Measurements from ENCODE around the gene MRNIP.

The MRNIP gene

DNA sequence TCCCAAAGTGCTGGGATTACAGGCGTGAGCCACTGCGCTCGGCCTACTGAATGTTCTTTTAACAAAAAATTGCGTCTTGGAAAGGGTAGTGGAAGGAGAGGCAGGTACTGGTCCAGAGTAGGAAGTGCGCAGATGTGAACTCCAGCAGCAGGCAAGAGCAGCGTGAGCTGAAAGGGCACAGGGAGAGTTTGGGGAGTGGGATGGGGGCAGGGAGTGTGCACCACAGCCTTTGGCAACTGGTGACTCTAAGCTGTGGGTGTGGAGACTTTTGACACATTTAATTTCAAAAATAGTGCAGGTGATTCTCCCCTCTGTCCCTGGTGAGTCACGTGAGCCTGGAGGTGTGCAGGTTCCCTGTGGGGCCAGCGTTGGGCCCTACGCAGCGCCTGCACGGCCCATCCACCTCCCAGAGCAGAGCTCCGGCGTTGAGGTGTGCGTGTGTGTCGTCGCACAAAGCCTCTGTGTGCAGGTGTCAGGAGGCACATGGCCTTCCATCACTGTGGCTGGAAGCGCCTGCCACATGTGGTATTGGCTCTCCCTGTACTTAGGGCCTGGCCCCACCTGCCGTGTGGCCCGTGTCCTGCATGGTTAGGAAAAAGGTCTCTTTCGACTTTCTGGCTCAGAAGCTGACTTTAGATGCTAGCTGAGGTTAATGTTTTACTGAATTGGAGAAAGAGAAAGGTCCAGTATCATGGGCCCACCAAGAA, 26.4 kb downstream of the MRNIP start:
- H3K27ac ChIP-seq: peak overlapping the region; percentile 46
- CTCF ChIA-PET: interaction anchor here (0.6 to 0.8 kb wide), 2 partner anchors 10 to 172 kb away, joined by 3 to 5 read pairs; no protein-coding TSS in a partner anchor
- POLR2A ChIA-PET (ENCODE audit: low non-redundant PET): no interaction called here
- TF ChIP-seq, protein P1, sequence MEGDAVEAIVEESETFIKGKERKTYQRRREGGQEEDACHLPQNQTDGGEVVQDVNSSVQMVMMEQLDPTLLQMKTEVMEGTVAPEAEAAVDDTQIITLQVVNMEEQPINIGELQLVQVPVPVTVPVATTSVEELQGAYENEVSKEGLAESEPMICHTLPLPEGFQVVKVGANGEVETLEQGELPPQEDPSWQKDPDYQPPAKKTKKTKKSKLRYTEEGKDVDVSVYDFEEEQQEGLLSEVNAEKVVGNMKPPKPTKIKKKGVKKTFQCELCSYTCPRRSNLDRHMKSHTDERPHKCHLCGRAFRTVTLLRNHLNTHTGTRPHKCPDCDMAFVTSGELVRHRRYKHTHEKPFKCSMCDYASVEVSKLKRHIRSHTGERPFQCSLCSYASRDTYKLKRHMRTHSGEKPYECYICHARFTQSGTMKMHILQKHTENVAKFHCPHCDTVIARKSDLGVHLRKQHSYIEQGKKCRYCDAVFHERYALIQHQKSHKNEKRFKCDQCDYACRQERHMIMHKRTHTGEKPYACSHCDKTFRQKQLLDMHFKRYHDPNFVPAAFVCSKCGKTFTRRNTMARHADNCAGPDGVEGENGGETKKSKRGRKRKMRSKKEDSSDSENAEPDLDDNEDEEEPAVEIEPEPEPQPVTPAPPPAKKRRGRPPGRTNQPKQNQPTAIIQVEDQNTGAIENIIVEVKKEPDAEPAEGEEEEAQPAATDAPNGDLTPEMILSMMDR (conservative IDR thresholded peaks at IDR 0.05; ENCODE audit: low read depth): no peak
- DNase-seq (ENCODE audit: low spot score): no peak

DNA sequence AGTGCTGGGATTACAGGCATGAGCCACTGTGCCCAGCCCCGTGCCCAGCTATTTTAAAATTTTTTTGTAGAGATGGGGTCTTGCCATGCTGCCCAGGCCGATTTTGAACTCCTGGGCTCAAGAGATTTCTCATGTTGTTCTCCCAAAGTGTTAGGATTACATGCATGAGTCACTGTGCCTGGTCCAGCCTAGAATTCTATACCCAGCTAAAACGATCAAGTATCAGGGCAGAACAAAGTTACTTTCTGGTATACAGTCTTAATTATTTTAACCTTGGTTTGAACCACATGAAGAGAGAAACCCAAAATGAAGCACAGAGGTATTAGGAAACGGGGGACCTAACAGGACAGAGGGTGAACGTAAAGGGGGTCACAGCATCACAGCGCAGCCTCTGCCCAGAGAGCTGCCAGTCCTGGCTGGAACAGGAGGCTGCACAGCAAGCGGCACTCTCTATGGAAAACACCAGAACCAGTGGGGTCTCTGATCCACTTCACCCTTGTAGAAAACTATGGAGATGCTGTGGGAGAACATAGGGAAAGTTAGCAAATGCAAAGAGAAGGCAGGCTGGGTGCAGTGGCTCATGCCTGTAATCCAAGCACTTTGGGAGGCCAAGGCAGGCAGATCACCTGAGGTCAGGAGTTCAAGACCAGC, 27.7 kb downstream of the MRNIP start:
- no peak for DNase-seq (ENCODE audit: low spot score)
- ChIA-PET POLR2A (ENCODE audit: low non-redundant PET) (interaction anchor here (0.6 kb wide), 1 partner anchor 9 kb away, joined by 3 read pairs; no protein-coding TSS in a partner anchor), CTCF (no interaction called here)
- TF ChIP-seq, protein P1 (conservative IDR thresholded peaks at IDR 0.05; ENCODE audit: low read depth): no peak
- peak overlapping the region; percentile 46 for H3K27ac ChIP-seq

DNA sequence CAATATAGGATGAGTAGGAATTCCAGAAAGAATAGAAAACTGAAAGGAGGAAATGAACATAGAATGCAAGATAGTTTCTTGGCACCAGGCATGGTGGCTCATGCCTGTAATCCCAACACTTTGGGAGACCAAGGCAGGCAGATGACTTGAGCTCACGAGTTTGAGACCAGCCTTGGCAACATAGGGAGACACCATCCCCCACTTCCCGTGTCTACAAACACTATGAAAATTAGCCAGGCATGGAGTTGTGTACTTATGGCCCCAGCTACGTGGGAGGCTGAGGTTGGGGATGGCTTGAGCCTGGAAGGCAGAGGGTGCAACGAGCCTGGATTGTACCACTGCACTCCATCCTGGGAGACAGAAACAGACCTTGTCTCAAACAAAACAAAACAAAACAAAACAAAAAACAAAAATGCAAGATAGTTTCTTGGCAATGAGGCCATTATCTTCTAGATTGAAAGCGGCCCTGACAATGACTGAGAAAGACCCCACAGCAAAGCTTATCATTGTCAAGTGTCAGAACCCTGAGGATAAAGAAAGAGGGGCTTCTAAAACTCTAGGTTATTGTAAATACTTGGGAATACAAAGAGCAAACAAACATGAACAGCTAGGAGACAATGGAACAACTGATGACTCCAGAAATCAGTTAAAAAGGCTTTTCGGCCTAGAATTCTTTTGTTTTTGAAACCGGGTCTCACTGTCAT, 28.7 kb downstream of the MRNIP start:
- peak overlapping the region; percentile 33; the same call in 1 of the 2 replicates for H3K27ac ChIP-seq
- DNase-seq (ENCODE audit: low spot score): no peak
- ChIA-PET POLR2A (ENCODE audit: low non-redundant PET) (no interaction called here), CTCF (interaction anchor here (0.6 kb wide), 1 partner anchor 99 kb away, joined by 5 read pairs; no protein-coding TSS in a partner anchor)
- TF ChIP-seq, protein P1 (conservative IDR thresholded peaks at IDR 0.05; ENCODE audit: low read depth): no peak

DNA sequence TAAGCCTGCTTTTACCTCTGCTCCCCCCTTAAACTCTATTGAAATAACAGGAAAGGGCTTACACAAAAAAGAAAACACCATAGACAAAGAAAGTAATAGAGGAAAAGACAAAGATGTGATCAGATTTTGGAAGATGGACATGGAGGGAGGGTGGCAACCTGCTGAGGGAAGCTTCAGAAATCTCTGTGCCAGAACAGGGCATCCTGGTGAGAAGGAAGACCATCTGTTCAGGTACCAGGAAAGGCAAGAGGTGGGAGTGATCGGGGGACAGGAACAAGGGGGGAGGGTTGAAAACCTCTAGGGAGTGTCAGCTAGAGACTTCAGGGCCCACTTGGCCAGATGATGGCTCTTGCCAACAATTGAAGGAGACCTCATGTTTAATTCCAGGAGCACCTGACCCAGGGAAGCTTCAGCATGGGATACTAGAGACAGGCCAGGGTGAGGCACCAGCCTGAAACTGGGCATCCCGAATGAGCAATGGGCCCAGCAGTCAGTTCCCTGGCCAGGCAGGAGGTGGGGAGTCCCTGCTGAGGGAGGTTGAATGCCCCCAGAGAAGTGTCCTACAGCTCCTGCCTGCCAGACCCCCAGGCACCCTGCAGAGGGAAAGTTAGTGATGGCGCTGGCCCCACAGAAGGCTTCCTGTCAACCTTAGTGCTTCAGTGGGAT, 29.7 kb downstream of the MRNIP start:
- DNase-seq (ENCODE audit: low spot score): no peak
- ChIA-PET CTCF (interaction anchor here (0.6 kb wide), 1 partner anchor 15 kb away, joined by 6 read pairs; no protein-coding TSS in a partner anchor), POLR2A (ENCODE audit: low non-redundant PET) (no interaction called here)
- H3K27ac ChIP-seq: peak overlapping the region; percentile 47
- TF ChIP-seq, protein P1 (conservative IDR thresholded peaks at IDR 0.05; ENCODE audit: low read depth): no peak

DNA sequence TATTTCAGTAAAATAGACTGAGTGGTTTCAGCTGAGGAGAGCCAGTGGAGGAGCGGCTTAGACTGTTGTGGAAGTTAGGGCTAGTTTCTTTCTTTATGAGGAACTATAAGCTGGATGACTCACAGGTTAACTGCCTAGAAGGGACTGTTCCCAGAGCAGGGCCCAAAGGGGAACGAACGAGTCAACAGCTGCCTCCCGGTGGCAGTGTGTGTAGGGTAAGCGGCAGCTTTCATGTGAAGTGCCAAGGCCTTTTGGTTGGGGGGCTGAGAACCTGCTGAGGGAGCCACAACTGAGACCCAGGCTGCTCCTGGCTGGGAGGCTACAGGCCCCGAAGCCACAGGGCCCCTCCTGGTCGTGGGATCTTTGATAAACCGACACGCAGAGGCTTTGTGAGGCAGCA, 30.9 kb downstream of the MRNIP start:
- ChIA-PET CTCF (interaction anchor here (1.2 kb wide), 1 partner anchor 65 kb away, joined by 4 read pairs; no protein-coding TSS in a partner anchor), POLR2A (ENCODE audit: low non-redundant PET) (no interaction called here)
- H3K27ac ChIP-seq: peak overlapping the region; percentile 66
- TF ChIP-seq, protein P1 (conservative IDR thresholded peaks at IDR 0.05; ENCODE audit: low read depth): no peak
- DNase-seq (ENCODE audit: low spot score): peak; percentile 41

DNA sequence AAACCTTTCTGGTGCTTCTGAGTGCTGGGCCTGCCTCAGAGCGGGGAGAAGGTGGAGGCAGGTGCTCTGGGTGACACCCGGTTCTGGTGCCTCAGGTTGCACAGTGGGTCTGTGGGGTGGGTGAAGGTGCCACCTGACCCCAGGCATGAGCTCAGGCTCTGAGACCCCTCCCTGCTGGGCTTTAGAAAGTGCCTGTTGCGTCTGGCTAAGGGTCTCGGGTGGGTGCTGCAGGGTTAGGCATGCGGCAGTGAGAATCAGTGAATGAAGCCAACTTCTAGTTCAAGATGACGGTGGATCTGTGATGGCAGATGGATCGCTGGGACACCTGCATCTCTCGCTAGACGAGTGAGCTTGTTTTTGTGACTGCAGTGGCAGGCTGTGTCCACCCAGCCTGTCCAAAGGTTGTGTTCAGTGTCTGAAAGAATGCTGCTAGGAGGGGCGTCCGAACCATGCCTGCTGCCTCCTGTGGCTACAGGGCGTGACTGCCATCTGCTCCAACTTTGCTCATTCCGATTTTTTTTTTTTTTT, 32.9 kb downstream of the MRNIP start:
- POLR2A ChIA-PET (ENCODE audit: low non-redundant PET): no interaction called here
- CTCF ChIA-PET: no interaction called here
- H3K27ac ChIP-seq: peak overlapping the region; percentile 66
- no peak for DNase-seq (ENCODE audit: low spot score)
- TF ChIP-seq, protein P1 (conservative IDR thresholded peaks at IDR 0.05; ENCODE audit: low read depth): no peak

Measured in RWPE1 (cell line).